Stimulated activated CD4-positive, alpha-beta T cell treated with anti-CD3 and anti-CD28 coated beads, Interleukin-1b, Interleukin-23, amount 100 ng/mL, for 1 hour (primary cell): ENCODE data around the gene SLMAP.

ENCODE experiments used
- DNase-seq, 2 donors: peaks; one replicate each; pipeline ENCODE4 v3.0.0-alpha.2; 2020; ENCODE audit warnings: low read depth in 2 of 2

Gene SLMAP

GRCh38 chr3:57939775-57940174, 183.7 kb downstream of the SLMAP start:
- no peak for DNase-seq

- no peak for DNase-seq
These were observed 186.3 kb downstream of the SLMAP start for GRCh38 chr3:57942388-57942787.

- DNase-seq = no peak
These were observed 186.8 kb downstream of the SLMAP start for GRCh38 chr3:57942872-57943283.

- DNase-seq = no peak
These were observed 187.7 kb downstream of the SLMAP start for GRCh38 chr3:57943525-57944495.

GRCh38 chr3:57946970-57947381, 190.9 kb downstream of the SLMAP start:
- no peak for DNase-seq

- DNase-seq = no peak
These were observed 192.1 kb downstream of the SLMAP start for GRCh38 chr3:57948080-57948671.

- no peak for DNase-seq
These were observed 192.7 kb downstream of the SLMAP start for GRCh38 chr3:57948781-57949242.

GRCh38 chr3:57949344-57949743, 193.2 kb downstream of the SLMAP start:
- DNase-seq = no peak

- DNase-seq = no peak
These were observed 193.9 kb downstream of the SLMAP start for GRCh38 chr3:57949785-57950615.

- DNase-seq = no peak
These were observed 195.2 kb downstream of the SLMAP start for GRCh38 chr3:57951066-57951882.

GRCh38 chr3:57952208-57952631, 196.1 kb downstream of the SLMAP start:
- no peak for DNase-seq

- no peak for DNase-seq
These were observed 196.5 kb downstream of the SLMAP start for GRCh38 chr3:57952651-57953050.

GRCh38 chr3:57953576-57953975, 197.5 kb downstream of the SLMAP start:
- no peak for DNase-seq

- DNase-seq = no peak
These were observed 200.2 kb downstream of the SLMAP start for GRCh38 chr3:57956119-57956832.

- no peak for DNase-seq
These were observed 200.7 kb downstream of the SLMAP start for GRCh38 chr3:57956833-57957174.

- DNase-seq = no peak
These were observed 201.7 kb downstream of the SLMAP start for GRCh38 chr3:57957824-57958223.

GRCh38 chr3:57958642-57959422, 202.7 kb downstream of the SLMAP start:
- DNase-seq = no peak

GRCh38 chr3:57959423-57960173, 203.5 kb downstream of the SLMAP start:
- DNase-seq = no peak

GRCh38 chr3:57960174-57960505, 204.0 kb downstream of the SLMAP start:
- no peak for DNase-seq
